K562 (cell line): Measurements from ENCODE around the gene ADCY4. TPM values are rescaled to one million over a fixed set of nuclear protein-coding genes. Genes with fewer than 3 reads are reported as not detected.

ENCODE experiments used
- ATF1 ChIP-seq, 2 experiments: fragments of 450-650 bp in 1 of 2; IDR thresholded peaks; 2 replicates each; pipeline ENCODE4 v1.6.1; 2016; ENCODE audit warnings: missing compliant biosample characterization in 1 of 2, missing genetic modification characterization in 1 of 2
- E2F6 ChIP-seq, 2 experiments: IDR thresholded peaks; 2 replicates each; pipeline ENCODE4 v1.6.1; 2011; ENCODE audit warnings: borderline replicate concordance in 1 of 2, control low read depth in 1 of 2, low read depth in 1 of 2, low read length in 1 of 2, mild to moderate bottlenecking in 1 of 2, mixed read lengths in 1 of 2, moderate library complexity in 1 of 2; ENCODE audit not compliant: insufficient read depth in 1 of 2, insufficient read length in 1 of 2, poor library complexity in 1 of 2, severe bottlenecking in 1 of 2; ENCODE audit errors: extremely low read depth in 1 of 2
- EZH2 ChIP-seq: IDR thresholded peaks from 2 replicates; pipeline ENCODE4 v1.6.1; 2012; ENCODE audit warnings: low read depth, mild to moderate bottlenecking, inconsistent platforms, low read length, borderline replicate concordance
- GATA2 ChIP-seq: sonication (generic); formaldehyde crosslinking; IDR thresholded peaks from 2 replicates; pipeline ENCODE4 v1.4.0; 2020; ENCODE audit warnings: mild to moderate bottlenecking, missing genetic modification reagents
- L3MBTL2 ChIP-seq: fragments of 450-650 bp; IDR thresholded peaks from 2 replicates; pipeline ENCODE4 v1.6.1; 2016; ENCODE audit warnings: mild to moderate bottlenecking, moderate library complexity
- MAZ ChIP-seq, 2 experiments: fragments of 450-650 bp in 1 of 2; sonication (generic) in 1 of 2; formaldehyde crosslinking; IDR thresholded peaks in 1 of 2; conservative IDR thresholded peaks in 1 of 2; 2 replicates each; pipeline versions ENCODE4 v1.4.0 to v1.5.0; 2020; ENCODE audit warnings: mild to moderate bottlenecking in 1 of 2, missing genetic modification reagents in 1 of 2
- NCOA6 ChIP-seq: fragments of 450-650 bp; IDR thresholded peaks from 2 replicates; pipeline ENCODE4 v1.6.1; 2017; ENCODE audit warnings: mild to moderate bottlenecking
- NFATC3 ChIP-seq: fragments of 450-650 bp; IDR thresholded peaks from 2 replicates; pipeline ENCODE4 v1.6.1; 2017; ENCODE audit warnings: mild to moderate bottlenecking
- NFE2 ChIP-seq: IDR thresholded peaks from 2 replicates; pipeline ENCODE4 v1.6.1; 2014; ENCODE audit warnings: antibody characterized with exemption, low read depth
- SLC30A9 ChIP-seq: fragments of 250-450 bp; sonication (Bioruptor Pico); IDR thresholded peaks from 2 replicates; pipeline ENCODE4 v1.8.0; 2022; ENCODE audit warnings: mild to moderate bottlenecking, moderate library complexity
- SNIP1 ChIP-seq: fragments of 450-650 bp; IDR thresholded peaks from 2 replicates; pipeline ENCODE4 v1.7.1; 2017; ENCODE audit warnings: low read depth, mild to moderate bottlenecking
- SREBF2 ChIP-seq: sonication (generic); formaldehyde crosslinking; IDR thresholded peaks from 2 replicates; pipeline ENCODE4 v1.4.0; 2020; ENCODE audit warnings: mild to moderate bottlenecking, missing genetic modification reagents
- YBX1 ChIP-seq: fragments of 450-650 bp; IDR thresholded peaks from 2 replicates; pipeline ENCODE4 v1.7.1; 2016; ENCODE audit warnings: mild to moderate bottlenecking
- ZNF134 ChIP-seq: fragments of 250-450 bp; sonication (Bioruptor Pico); conservative IDR thresholded peaks from 2 replicates; pipeline ENCODE4 v1.4.0; 2020
- ZNF280B ChIP-seq: fragments of 250-450 bp; sonication (Bioruptor Pico); IDR thresholded peaks from 2 replicates; pipeline ENCODE4 v1.5.1; 2021; ENCODE audit warnings: mild to moderate bottlenecking
- ZNF41 ChIP-seq: fragments of 250-450 bp; sonication (Bioruptor Pico); conservative IDR thresholded peaks from 2 replicates; pipeline ENCODE4 v1.4.0; 2020; ENCODE audit warnings: mild to moderate bottlenecking
- ZNF592 ChIP-seq: fragments of 450-650 bp; IDR thresholded peaks from 2 replicates; pipeline ENCODE4 v1.6.1; 2017; ENCODE audit warnings: antibody characterized with exemption, mild to moderate bottlenecking
- ZNF639 ChIP-seq, 2 experiments: fragments of 200-800 bp in 1 of 2; sonication (Bioruptor generic) in 1 of 2; sonication (generic) in 1 of 2; formaldehyde crosslinking in 1 of 2; IDR thresholded peaks in 1 of 2; conservative IDR thresholded peaks in 1 of 2; 2 replicates each; pipeline versions ENCODE4 v1.5.0 to v1.6.1; 2016 to 2020; ENCODE audit warnings: missing compliant biosample characterization in 1 of 2, missing genetic modification characterization in 1 of 2, missing genetic modification reagents in 1 of 2
- ZNF77 ChIP-seq: fragments of 250-450 bp; sonication (Bioruptor Pico); IDR thresholded peaks from 2 replicates; pipeline ENCODE4 v1.5.0; 2020
- polyA plus RNA-seq, 8 experiments: library from polyadenylated mRNA; depleted of rRNA in 4 of 8; stranded (reverse) in 5 of 8; unstranded in 3 of 8; fragments of >200 nt; fragmentation: Nextera tagmentation in 2 of 8; fragmentation: Illumina TruSeq in 1 of 8; extraction: Ambion mirVana in 2 of 8; extraction: Trizol in 1 of 8; gene quantifications; 2 replicates each; pipeline versions ENCODE4 v1.2.1 to v1.2.3, GENCODE V29; 2011 to 2014; ENCODE audit warnings: inconsistent platforms in 1 of 8, missing spikeins in 1 of 8
- total RNA-seq, 7 experiments: library from RNA; depleted of rRNA in 6 of 7; stranded (reverse); fragments of >200 nt in 6 of 7; fragmentation: Illumina TruSeq in 2 of 7; extraction: Trizol in 2 of 7; gene quantifications; 2 replicates each; pipeline versions ENCODE4 v1.2.1 to v1.2.3, GENCODE V29; 2011 to 2021; ENCODE audit warnings: low replicate concordance in 1 of 7
- TF ChIP-seq, protein P1 (sequence below): fragments of 450-650 bp; formaldehyde crosslinking; IDR thresholded peaks from 2 replicates; pipeline ENCODE4 v1.4.0; 2022; ENCODE audit warnings: mild to moderate bottlenecking, moderate library complexity

ADCY4 gene
- total and polyA plus RNA-seq, 9 of the 15 experiments (the other 6 are each of a cell fraction or from before 2014, with no cell fraction given): 0.04 to 0.31 (median 0.15) TPM; not detected in 2

DNA sequence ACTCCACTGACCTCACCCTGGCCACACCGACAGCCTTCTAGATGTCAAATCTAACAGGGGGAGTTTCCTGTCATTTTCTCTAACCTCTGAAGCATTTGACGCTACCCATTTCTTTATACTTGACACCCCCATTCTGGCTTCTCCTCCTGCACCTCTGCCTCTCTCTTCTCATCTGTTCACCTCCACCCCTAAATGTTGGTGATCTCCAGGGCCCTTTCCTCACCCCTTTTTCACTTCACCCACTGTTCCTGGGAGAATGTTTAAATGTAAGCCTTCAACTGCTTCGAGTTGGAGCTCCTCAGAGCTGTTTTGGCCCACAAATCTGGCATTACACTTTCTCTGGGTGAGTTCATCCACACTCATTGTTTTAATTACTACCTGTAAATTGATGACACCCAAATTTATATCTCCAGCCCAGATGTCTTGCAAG lies 63.0 kb downstream of the ADCY4 start (continued):
- no peak for TF ChIP-seq MAZ (CRISPR knock-in tag; conservative IDR thresholded peaks at IDR 0.05 in 1 of 2, IDR thresholded peaks at IDR 0.05 in 1 of 2)
- TF ChIP-seq NCOA6: no peak
- TF ChIP-seq ATF1 (CRISPR knock-in tag; IDR thresholded peaks at IDR 0.05): no peak
- no peak for TF ChIP-seq ATF1 (tag; IDR thresholded peaks at IDR 0.05)
- no peak for TF ChIP-seq E2F6 (IDR thresholded peaks at IDR 0.05; ENCODE audit: borderline replicate concordance in 1 of 2, extremely low read depth in 1 of 2, insufficient read depth in 1 of 2, insufficient read length in 1 of 2, low read depth in 1 of 2, low read length in 1 of 2, poor library complexity in 1 of 2, severe bottlenecking in 1 of 2)
- no peak for TF ChIP-seq SREBF2 (CRISPR knock-in tag)
- TF ChIP-seq NFATC3: no peak
- no peak for TF ChIP-seq ZNF280B (CRISPR knock-in tag)
- TF ChIP-seq YBX1: no peak
- no peak for TF ChIP-seq ZNF134
- no peak for TF ChIP-seq ZNF77 (CRISPR knock-in tag)
- TF ChIP-seq SNIP1: no peak
- no peak for TF ChIP-seq GATA2 (CRISPR knock-in tag)
- TF ChIP-seq ZNF41: no peak
- 0 out of 2 replicates have a peak, but pooled peaks have one; percentile 26 for TF ChIP-seq ZNF592
- no peak for TF ChIP-seq NFE2
- no peak for TF ChIP-seq EZH2
- TF ChIP-seq, protein P1, sequence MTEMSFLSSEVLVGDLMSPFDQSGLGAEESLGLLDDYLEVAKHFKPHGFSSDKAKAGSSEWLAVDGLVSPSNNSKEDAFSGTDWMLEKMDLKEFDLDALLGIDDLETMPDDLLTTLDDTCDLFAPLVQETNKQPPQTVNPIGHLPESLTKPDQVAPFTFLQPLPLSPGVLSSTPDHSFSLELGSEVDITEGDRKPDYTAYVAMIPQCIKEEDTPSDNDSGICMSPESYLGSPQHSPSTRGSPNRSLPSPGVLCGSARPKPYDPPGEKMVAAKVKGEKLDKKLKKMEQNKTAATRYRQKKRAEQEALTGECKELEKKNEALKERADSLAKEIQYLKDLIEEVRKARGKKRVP (CRISPR knock-in tag): no peak
- TF ChIP-seq ZNF639 (CRISPR knock-in tag; conservative IDR thresholded peaks at IDR 0.05 in 1 of 2, IDR thresholded peaks at IDR 0.05 in 1 of 2): peak in 1 of 2 experiments; percentile 34; a peak in 1 of 4 replicates
- peak; percentile 39; the same call in 1 of the 2 replicates for TF ChIP-seq L3MBTL2
- TF ChIP-seq SLC30A9 (CRISPR knock-in tag): no peak
